ENCODE results near the gene LMNB1.
A peak's percentile ranks its signal among the peaks of the same experiment; 100 is the strongest.
"Not testable (repeated sequence)": the region's sequence is repeated elsewhere in the genome, so short reads cannot be mapped to it uniquely, and the experiment has no call there.

The LMNB1 gene

DNA sequence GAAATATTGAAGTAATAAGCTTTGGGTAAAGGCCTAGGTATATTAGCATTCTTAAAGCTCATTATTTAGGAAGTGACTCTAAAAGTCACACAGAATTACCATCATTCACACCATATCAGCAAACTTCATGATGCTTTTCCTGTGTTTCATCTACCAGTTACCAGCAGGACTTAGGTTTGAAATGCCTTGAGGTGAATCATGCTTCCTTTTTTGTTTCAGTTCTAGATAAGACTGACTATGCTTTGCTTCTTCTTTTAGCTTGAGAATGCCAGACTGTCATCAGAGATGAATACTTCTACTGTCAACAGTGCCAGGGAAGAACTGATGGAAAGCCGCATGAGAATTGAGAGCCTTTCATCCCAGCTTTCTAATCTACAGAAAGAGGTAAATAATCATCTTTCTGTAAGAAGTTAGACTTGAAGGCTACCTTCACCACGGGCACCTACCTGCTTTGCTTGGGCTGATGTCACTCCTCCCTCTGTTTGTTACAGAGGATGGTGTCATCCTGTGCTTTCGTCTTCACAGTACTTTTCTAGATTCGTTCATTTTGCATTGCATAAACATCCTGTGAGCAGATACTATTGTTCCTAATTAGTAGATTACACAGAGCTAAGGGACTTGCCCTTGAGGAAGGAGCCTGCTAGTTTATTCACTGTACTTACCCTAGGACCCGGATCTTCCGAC is 34.7 kb downstream of the LMNB1 start:
- peak; percentile 31 for DNase-seq (ENCODE audit: low read depth)
- TF ChIP-seq, protein P1, sequence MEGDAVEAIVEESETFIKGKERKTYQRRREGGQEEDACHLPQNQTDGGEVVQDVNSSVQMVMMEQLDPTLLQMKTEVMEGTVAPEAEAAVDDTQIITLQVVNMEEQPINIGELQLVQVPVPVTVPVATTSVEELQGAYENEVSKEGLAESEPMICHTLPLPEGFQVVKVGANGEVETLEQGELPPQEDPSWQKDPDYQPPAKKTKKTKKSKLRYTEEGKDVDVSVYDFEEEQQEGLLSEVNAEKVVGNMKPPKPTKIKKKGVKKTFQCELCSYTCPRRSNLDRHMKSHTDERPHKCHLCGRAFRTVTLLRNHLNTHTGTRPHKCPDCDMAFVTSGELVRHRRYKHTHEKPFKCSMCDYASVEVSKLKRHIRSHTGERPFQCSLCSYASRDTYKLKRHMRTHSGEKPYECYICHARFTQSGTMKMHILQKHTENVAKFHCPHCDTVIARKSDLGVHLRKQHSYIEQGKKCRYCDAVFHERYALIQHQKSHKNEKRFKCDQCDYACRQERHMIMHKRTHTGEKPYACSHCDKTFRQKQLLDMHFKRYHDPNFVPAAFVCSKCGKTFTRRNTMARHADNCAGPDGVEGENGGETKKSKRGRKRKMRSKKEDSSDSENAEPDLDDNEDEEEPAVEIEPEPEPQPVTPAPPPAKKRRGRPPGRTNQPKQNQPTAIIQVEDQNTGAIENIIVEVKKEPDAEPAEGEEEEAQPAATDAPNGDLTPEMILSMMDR (conservative IDR thresholded peaks at IDR 0.05; ENCODE audit: low read length): no peak
- H3K4me3 ChIP-seq (ENCODE audit: low read length): no peak overlapping the region

DNA sequence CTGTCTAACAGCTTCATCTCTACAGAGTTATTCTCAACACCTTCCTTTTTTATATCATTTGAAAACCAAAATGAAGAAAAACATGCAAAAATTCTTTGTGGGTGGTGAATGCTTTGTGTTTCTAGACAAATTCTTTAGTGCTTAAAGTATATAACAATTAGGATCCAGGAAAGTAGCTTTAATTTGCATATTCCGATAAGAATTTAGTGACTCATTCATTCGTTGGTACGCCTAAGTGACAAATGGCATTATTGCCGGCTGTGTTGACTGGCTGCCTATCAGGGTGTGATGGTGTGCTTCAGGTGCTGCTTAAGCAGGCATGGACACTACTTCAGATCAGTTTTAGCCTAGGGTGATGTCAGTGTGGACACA is 35.2 kb downstream of the LMNB1 start:
- DNase-seq (ENCODE audit: low read depth): no peak
- no peak overlapping the region for H3K4me3 ChIP-seq (ENCODE audit: low read length)
- TF ChIP-seq, protein P1 (conservative IDR thresholded peaks at IDR 0.05; ENCODE audit: low read length): no peak

DNA sequence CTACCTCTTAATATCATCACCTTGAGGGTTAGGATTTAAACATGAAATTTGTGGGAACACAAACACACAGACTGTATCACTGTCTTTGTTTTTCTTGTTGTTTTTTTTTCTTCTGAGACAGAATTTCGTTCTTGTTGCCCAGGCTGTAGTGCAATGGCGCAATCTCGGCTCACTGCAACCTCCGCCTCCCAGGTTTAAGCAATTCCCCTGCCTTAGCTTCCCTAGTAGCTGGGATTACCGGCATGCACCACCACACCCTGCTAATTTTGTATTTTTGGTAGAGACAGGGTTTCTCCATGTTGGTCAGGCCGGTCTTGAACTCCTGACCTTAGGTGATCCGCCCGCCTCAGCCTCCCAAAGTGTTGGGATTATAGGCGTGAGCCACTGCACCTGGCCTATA is 36.9 kb downstream of the LMNB1 start:
- DNase-seq (ENCODE audit: low read depth): not testable (repeated sequence)

DNA sequence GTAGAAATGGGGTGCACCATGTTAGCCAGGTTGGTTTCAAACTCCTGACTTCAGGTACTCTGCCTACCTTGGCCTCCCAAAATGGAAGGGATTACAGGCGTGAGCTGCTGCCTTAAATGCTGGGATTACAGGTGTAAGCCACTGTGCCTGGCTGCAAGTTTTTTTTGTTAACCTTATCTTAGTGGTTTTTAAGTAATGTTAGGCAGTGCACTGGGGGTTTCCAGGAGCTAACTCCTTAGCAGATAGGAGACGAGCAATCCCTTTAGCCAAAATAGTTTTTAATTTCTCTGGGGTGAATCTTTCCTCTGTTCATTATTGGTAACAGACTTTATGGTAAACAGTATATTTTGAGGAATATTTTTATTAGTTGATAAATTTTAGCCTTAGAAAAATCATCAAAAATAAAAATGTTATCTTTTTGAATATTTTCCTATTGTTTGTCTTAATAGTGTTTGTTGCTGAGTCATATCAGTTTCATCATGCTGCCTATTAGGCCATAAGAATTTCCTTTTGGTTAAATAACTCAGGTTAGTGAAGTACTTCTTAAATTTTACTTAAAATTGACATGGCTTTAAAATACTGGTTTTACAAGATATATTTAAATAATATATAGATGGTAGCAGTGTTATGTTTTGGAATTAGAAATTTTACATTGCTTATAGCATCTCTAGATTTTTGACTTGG is 37.9 kb downstream of the LMNB1 start:
- peak; percentile 48 for DNase-seq (ENCODE audit: low read depth)
- H3K4me3 ChIP-seq (ENCODE audit: low read length): no peak overlapping the region
- TF ChIP-seq, protein P1 (conservative IDR thresholded peaks at IDR 0.05; ENCODE audit: low read length): no peak

More for the DNA sequence above, 36.9 kb downstream of the LMNB1 start:
- not testable (repeated sequence) for H3K4me3 ChIP-seq (ENCODE audit: low read length)

DNA sequence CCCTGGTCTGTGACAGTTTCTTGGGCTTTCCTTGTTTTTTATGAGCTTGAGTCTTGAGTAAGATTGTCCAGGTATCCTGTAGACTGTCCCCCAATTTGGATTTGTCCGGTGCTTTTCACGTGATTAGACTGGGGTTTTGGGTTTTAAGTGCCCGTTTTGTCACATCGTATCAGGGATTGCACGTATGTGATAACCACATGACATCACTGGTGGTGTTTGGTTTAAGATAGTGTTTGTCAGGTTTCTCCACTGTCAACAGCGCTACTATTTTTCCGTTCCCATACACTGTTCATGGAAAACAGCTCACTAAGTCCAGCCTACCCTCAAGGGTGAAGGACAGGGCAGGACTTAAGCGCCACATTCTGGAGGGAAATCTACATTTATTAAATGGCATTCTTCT is 39.7 kb downstream of the LMNB1 start:
- DNase-seq (ENCODE audit: low read depth): no peak
- TF ChIP-seq, protein P1 (conservative IDR thresholded peaks at IDR 0.05; ENCODE audit: low read length): no peak
- H3K4me3 ChIP-seq (ENCODE audit: low read length): no peak overlapping the region

DNA sequence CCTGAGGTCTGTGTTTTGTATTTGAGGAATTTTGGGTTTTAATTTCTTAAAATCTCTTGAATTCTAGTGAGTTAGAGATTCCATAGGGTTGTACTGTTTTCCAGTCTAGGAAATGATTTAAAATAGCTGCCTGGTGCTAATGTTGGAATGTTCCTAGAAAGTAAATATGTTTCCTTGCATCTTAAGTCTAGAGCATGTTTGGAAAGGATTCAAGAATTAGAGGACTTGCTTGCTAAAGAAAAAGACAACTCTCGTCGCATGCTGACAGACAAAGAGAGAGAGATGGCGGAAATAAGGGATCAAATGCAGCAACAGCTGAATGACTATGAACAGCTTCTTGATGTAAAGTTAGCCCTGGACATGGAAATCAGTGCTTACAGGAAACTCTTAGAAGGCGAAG is 41.8 kb downstream of the LMNB1 start:
- no peak overlapping the region for H3K4me3 ChIP-seq (ENCODE audit: low read length)
- TF ChIP-seq, protein P1 (conservative IDR thresholded peaks at IDR 0.05; ENCODE audit: low read length): no peak
- no peak for DNase-seq (ENCODE audit: low read depth)

DNA sequence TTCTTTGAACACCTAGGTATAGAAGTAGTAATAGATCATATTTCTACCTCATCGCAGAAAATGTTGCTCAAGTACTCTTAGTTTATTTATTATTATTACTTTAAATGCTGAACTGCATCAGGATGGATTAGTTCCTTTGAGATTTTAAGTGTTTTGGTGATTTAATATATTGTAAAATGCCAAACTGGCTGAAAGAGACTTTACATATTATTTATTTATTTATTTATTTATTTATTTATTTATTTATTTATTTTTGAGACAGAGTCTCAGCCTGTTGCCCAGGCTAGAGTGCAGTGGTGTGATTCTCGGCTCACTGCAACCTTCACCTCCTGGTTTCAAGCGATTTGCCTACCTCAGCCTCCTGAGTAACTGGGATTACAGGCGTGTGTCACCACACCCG is 42.3 kb downstream of the LMNB1 start:
- no peak overlapping the region for H3K4me3 ChIP-seq (ENCODE audit: low read length)
- no peak for DNase-seq (ENCODE audit: low read depth)
- TF ChIP-seq, protein P1 (conservative IDR thresholded peaks at IDR 0.05; ENCODE audit: low read length): no peak
